T1000 (cell line): ENCODE results near the gene WNT9B.
"Not testable (repeated sequence)": the region's sequence is repeated elsewhere in the genome, so short reads cannot be mapped to it uniquely, and the experiment has no call there.

ENCODE experiments used
- DNase-seq: peaks from one replicate; lab custom pipeline; 2025; ENCODE audit warnings: mixed read lengths; lab: John Stamatoyannopoulos, UW

WNT9B gene

GRCh38 chr17:46822388-46822921, 28.9 kb upstream of the WNT9B start:
- DNase-seq, result no peak

DNA sequence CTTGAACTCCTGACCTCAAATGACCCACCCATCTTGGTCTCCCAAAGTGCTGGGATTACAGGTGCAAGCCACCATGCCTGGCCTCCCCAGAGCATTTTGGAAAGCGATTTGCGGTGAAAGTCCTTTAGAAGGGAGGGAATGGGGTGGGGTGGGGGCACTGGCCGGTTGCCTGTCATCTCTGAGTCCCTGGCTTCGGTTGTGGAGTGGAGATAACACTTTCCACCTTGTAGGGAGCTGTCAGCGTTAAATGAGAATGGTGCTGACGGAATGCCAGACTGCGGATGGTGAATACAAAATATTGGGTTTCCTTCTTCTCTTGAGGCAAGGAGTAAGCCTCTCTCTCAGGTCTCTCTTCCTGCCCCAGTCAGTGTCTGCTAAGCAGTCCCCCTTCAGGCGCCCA, 27.7 kb upstream of the WNT9B start:
- DNase-seq, result no peak

DNA sequence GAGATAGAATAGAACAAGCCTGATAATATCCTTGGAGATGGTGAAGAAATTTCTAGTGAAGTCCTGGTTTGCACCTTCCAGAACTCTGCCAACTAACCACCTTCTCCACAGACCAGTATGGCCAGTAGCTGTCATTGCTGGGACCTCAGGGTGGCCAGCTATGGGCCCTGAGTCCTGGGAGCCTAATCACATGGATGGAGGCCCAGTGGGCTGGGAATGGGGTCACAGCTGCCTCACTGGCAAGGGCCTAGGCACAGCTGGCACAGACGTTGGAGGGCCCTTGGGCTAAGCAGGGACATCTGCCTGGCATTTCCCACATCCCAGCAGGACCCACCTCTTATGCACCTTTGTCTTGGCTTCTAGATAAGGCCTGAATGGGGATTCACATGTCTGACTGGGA, 25.3 kb upstream of the WNT9B start:
- DNase-seq, result no peak

GRCh38 chr17:46827274-46827673, 24.1 kb upstream of the WNT9B start:
- DNase-seq, result no peak

DNA sequence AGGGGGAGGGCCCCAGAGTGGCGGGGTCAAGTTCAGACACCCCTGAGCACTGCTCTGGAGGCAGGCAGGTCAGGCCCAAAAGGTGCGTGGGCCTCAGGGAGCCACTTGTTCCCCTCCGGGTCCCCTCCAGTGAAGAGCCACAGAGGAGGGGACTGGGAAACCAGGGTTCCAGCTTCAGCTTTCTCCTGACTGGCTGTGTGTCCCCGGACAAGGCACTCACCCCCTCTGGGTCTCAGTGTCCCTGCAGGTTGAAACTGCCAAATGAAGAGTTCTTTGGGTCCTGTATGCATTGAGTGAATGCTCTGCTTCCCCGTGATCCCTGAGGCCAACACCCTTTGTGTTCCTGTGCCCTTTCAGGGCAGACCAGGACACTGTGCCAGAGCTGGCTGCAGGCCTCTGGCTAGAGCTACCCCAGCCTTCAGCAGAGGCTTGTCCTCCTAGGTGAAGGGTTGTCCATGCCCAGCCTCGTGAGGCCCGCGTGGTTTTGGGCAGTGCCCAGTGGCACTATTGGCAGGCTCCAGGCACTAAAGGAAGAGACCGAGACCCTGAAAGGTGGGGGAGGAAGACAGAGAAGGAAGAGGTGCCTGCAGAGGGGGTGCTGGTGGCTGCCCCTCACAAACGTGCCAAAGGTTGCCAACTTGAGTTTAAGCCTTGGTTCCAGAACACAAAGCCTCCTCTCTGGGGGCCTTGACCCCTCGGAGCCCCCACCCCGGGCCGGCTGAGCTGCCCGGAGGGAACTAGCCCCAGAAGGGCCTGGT, 19.6 kb upstream of the WNT9B start:
- DNase-seq, result no peak

- DNase-seq, result no peak
These were observed 19.0 kb upstream of the WNT9B start for GRCh38 chr17:46832331-46832821.

DNA sequence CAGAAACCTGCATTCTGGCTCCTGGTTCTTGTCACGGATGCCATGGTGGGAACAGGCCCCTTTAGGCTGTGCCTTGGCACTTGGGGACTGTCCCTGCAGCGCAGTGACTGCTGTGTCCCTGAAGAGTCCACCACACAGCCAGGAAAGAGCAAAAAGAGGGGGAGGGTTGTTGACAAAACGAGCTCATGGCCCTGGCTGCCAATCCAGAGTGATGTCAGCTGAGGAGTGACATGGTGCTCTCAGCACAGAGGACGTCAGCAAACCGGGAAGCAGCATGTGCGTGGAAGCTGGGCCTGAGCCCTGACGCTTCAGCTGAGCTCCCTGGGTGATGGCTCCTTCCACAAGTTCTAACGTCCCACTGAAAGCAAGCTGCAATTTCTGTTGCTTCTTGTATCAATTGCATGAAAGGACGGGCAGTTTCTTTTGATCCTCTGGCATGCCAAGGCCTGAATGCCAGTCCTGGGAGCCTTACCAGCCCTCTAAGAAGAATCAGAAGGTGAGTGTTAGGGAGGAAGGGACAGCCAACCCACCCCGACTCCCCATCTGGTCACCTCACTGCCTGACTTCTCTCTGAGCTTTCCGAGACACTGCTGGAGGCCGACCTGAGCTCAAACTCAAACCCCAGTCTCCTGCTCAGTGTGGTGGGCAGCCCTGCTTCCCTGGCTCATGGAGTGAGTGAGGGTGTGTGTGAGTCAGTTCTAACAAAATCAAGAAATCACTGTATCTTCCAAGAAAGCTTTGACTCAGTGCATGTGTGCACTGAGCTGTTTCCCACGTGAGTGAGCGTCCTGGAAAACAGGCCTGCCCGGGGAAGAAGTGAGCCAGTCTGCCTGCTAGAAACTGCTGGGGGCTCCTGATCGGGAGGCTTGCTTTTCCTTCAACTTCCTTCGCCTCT, 18.2 kb upstream of the WNT9B start:
- no peak for DNase-seq

GRCh38 chr17:46833840-46834208, 17.6 kb upstream of the WNT9B start:
- DNase-seq, result no peak

GRCh38 chr17:46834846-46835245, 16.5 kb upstream of the WNT9B start:
- no peak for DNase-seq

DNA sequence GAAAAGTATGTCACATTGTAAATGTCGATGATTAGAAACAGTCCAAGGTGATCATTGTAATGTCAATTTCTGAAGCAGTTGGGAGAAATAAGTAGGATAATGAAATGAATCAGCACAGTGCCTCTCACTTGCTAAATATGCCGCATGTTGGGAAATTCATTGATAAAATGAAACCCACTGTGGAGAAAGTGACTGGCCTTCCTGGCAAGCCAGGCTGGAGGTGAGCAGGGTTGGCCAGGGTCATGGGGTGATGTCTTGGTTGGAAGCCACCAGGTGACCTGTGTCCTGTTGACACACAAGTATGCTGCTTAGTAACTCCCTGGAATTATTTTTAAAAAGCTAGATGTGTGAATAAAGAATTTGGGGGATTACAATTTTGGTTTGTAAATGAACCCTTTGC, 14.9 kb upstream of the WNT9B start:
- no peak for DNase-seq

DNA sequence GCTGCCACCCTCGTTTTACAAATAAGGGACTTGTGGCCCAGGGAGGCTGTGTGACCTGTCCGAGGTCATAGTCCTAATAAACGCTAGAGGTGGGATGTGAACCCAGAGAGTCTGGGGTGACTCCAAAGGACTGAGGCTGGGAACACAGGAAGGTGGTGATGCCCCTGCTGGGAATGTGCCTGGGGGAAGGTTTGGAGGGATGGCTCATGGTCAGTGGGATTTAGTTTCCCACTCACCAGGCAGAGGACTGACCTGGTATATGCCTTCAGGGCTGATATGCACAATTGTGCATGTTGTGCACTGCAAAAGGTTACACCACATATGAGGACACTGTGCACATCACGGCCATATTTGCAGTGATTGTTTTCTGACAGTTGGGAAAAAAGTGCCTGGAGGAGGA, 13.9 kb upstream of the WNT9B start:
- no peak for DNase-seq

- no peak for DNase-seq
These were observed 12.2 kb upstream of the WNT9B start for GRCh38 chr17:46839211-46839610.

DNA sequence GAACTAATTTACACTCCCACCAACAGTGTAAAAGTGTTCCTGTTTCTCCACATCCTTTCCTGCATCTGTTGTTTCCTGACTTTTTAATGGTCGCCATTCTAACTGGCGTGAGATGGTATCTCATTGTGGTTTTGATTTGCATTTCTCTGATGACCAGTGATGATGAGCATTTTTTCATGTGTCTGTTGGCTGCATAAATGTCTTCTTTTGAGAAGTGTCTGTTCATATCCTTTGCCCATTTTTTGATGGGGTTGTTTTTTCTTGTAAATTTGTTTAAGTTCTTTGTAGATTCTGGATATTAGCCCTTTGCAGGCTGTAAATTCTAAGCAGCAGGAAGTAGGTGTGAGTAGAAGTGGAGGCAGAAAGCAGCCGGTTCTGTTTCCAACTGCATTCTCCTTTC, 10.8 kb upstream of the WNT9B start:
- DNase-seq, result not testable (repeated sequence)

- no peak for DNase-seq
These were observed 9.6 kb upstream of the WNT9B start for GRCh38 chr17:46841561-46842379.

DNA sequence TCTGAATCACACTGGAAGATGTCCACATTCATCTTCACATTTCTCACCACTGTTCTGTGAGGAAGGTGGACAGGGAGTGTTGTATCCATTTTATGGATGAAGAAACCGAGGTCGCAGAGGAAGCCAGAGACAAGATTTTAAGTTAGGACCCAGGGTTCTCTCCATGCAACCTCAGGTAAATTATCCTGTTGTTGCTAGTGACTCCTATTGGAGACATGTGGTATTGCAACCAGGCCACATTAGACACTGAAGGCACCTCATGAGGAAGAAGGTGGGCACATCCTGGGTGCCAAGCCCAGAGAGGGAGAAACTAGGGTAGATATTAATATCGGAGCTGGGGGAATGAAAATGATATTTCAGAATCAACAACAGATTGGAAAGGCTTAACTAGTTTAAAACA, 8.5 kb upstream of the WNT9B start:
- DNase-seq, result no peak

GRCh38 chr17:46847204-46848191, 3.9 kb upstream of the WNT9B start:
- no peak for DNase-seq

GRCh38 chr17:46848534-46848933, 2.8 kb upstream of the WNT9B start:
- DNase-seq, result no peak

GRCh38 chr17:46850688-46851028, 725 bp upstream of the WNT9B start:
- no peak for DNase-seq

DNA sequence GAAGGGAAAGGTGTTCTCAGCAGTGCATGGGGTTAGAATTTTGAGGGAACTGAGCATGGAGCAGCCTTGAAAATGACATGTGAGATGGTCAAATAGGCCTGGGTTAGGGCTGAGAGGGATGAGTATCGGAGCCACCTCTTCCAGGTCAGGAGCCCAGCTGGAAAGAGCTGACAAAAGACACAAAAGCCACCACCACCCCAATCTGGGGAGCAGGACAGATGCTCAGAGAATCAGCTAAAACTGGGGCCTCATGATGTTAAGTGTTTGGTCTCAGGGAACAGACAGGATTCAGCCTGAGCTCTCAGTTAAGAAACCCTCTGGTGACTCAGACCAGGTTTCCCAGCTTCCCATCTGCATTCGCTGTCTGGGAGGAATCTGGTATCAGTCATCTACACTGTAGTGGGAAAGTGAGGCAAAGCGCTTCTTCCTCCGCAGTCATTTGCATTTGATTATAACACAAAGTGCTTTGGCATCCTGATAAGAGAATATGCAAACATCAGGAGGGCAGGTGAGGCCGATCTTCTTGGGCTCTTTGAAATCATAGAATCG, 2.6 kb downstream of the WNT9B start:
- no peak for DNase-seq

- DNase-seq, result no peak
These were observed 3.1 kb downstream of the WNT9B start for GRCh38 chr17:46854515-46854914.

- DNase-seq, result no peak
These were observed 3.6 kb downstream of the WNT9B start for GRCh38 chr17:46854948-46855347.
